NCI-H82 treated with DMSO at 0.1 percent for 48 hours (cell line): ENCODE data around the gene LCAT.
"Not testable (repeated sequence)": the region's sequence is repeated elsewhere in the genome, so short reads cannot be mapped to it uniquely, and the experiment has no call there.

Source experiments
- DNase-seq: peaks from one replicate; lab custom pipeline; 2025; ENCODE audit not compliant: unreplicated experiment; lab: John Stamatoyannopoulos, UW

The LCAT gene

GRCh38 chr16:67943619-67944504 lies at the start of gene LCAT:
Gene LCAT, minus strand, starts transcription at chr16:67944120. Its CDS starts 19 bp downstream, at chr16:67944101.
- no peak for DNase-seq

- DNase-seq: peak; percentile 46
These were observed 49.5 kb upstream of the LCAT start for GRCh38 chr16:67993207-67994039.

GRCh38 chr16:67992661-67993206 lies 48.8 kb upstream of the LCAT start:
- no peak for DNase-seq

GRCh38 chr16:67990018-67990386 lies 46.1 kb upstream of the LCAT start:
- no peak for DNase-seq

- no peak for DNase-seq
These were observed 45.5 kb upstream of the LCAT start for GRCh38 chr16:67989322-67990017.

GRCh38 chr16:67988675-67989074 lies 44.8 kb upstream of the LCAT start:
- DNase-seq: no peak

GRCh38 chr16:67987460-67988160 lies 43.7 kb upstream of the LCAT start:
- DNase-seq: no peak

GRCh38 chr16:67986949-67987348 lies 43.0 kb upstream of the LCAT start:
- DNase-seq: no peak

GRCh38 chr16:67982011-67982696 lies 38.2 kb upstream of the LCAT start:
- no peak for DNase-seq

GRCh38 chr16:67979955-67980678 lies 36.2 kb upstream of the LCAT start, which contains the start of gene DPEP3:
Gene DPEP3, minus strand, starts transcription at chr16:67980499. Its CDS starts 119 bp downstream, at chr16:67980380.
- no peak for DNase-seq

- DNase-seq: no peak
These were observed 33.7 kb upstream of the LCAT start for GRCh38 chr16:67977469-67978227.

GRCh38 chr16:67977005-67977404 lies 33.1 kb upstream of the LCAT start:
- no peak for DNase-seq

GRCh38 chr16:67976205-67976604 lies 32.3 kb upstream of the LCAT start:
- DNase-seq: no peak

- no peak for DNase-seq
These were observed 31.6 kb upstream of the LCAT start for GRCh38 chr16:67975321-67976105.

- not testable (repeated sequence) for DNase-seq
These were observed 28.4 kb upstream of the LCAT start for GRCh38 chr16:67972285-67972684.

- no peak for DNase-seq
These were observed 27.2 kb upstream of the LCAT start for GRCh38 chr16:67971111-67971510.

- no peak for DNase-seq
These were observed 25.5 kb upstream of the LCAT start for GRCh38 chr16:67969254-67970039.
